ENCODE measurements around the gene SYT17.

The SYT17 gene

GRCh38 chr16:19151310-19151709 lies 16.7 kb upstream of the SYT17 start:
- no peak for TF ChIP-seq REST (IDR thresholded peaks at IDR 0.05; ENCODE audit: insufficient replicate concordance, low read depth)
- TF ChIP-seq CTCF (IDR thresholded peaks at IDR 0.05; ENCODE audit: insufficient read depth, low read length) = no peak
- no peak for TF ChIP-seq POLR2AphosphoS5 (IDR thresholded peaks at IDR 0.05; ENCODE audit: low read depth)
- H3K27ac ChIP-seq (replicated peaks) = no peak overlapping the region
- no peak overlapping the region for H3K4me3 ChIP-seq (replicated peaks; ENCODE audit: insufficient read depth, low read length)
- no peaks in the 10 kb centered on the region for H3K27me3 ChIP-seq (ENCODE audit: insufficient read depth, poor library complexity, severe bottlenecking)
- no peak for DNase-seq (ENCODE audit: low read depth in 1 of 2, low spot score in 1 of 2)

GRCh38 chr16:19152042-19152441 lies 16.0 kb upstream of the SYT17 start:
- DNase-seq (ENCODE audit: low read depth in 1 of 2, low spot score in 1 of 2) = no peak
- no peak overlapping the region for H3K27ac ChIP-seq (replicated peaks)
- no peaks in the 10 kb centered on the region for H3K27me3 ChIP-seq (ENCODE audit: insufficient read depth, poor library complexity, severe bottlenecking)
- no peak overlapping the region for H3K4me3 ChIP-seq (replicated peaks; ENCODE audit: insufficient read depth, low read length)
- TF ChIP-seq CTCF (IDR thresholded peaks at IDR 0.05; ENCODE audit: insufficient read depth, low read length) (no peak), POLR2AphosphoS5 (IDR thresholded peaks at IDR 0.05; ENCODE audit: low read depth) (no peak), SPI1 (IDR thresholded peaks at IDR 0.05; ENCODE audit: borderline replicate concordance, low read depth) (no peak), GABPA (IDR thresholded peaks at IDR 0.05; ENCODE audit: low read depth) (no peak), REST (IDR thresholded peaks at IDR 0.05; ENCODE audit: insufficient replicate concordance, low read depth) (no peak)

- DNase-seq (ENCODE audit: low read depth in 1 of 2, low spot score in 1 of 2) = peak in 1 of 2 experiments; percentile 15
- H3K27ac ChIP-seq (replicated peaks) = no peak overlapping the region
- H3K27me3 ChIP-seq (ENCODE audit: insufficient read depth, poor library complexity, severe bottlenecking) = no peaks in the 10 kb centered on the region
- no peak overlapping the region for H3K4me3 ChIP-seq (replicated peaks; ENCODE audit: insufficient read depth, low read length)
- no peak for TF ChIP-seq POLR2AphosphoS5 (IDR thresholded peaks at IDR 0.05; ENCODE audit: low read depth)
- no peak for TF ChIP-seq REST (IDR thresholded peaks at IDR 0.05; ENCODE audit: insufficient replicate concordance, low read depth)
- TF ChIP-seq GABPA (IDR thresholded peaks at IDR 0.05; ENCODE audit: low read depth) = no peak
- no peak for TF ChIP-seq SPI1 (IDR thresholded peaks at IDR 0.05; ENCODE audit: borderline replicate concordance, low read depth)
- no peak for TF ChIP-seq CTCF (IDR thresholded peaks at IDR 0.05; ENCODE audit: insufficient read depth, low read length)
Measured at GRCh38 chr16:19153876-19154275, 14.2 kb upstream of the SYT17 start.
